IMR-90 (cell line): ENCODE data around the gene NMT1. TPM values are rescaled to one million over a fixed set of nuclear protein-coding genes. Genes with fewer than 3 reads are reported as not detected.

Source experiments
- ATAC-seq: fragments of 200-7000 bp; cut with Tn5 transposase; 2 replicates; pipeline ENCODE4 v1.9.1; 2020; ENCODE audit warnings: low read depth, mild to moderate bottlenecking, moderate library complexity
- BruUV-seq: library from RNA; stranded (reverse); fragments of 400-500 nt; replicated peaks from 2 replicates; lab custom pipeline; 2021; lab: Mats Ljungman, UMichigan
- CTCF ChIA-PET: fragments of 300-600 bp; formaldehyde crosslinking; extraction: SDS; loops from one replicate; lab custom pipeline; 2021; ENCODE audit warnings: antibody characterized with exemption; lab: Yijun Ruan, JAX
- POLR2A ChIA-PET: fragments of 300-600 bp; sonication (Branson Sonifier 250); formaldehyde crosslinking; loops from one replicate; lab custom pipeline; 2022; ENCODE audit warnings: antibody characterized with exemption; ENCODE audit not compliant: unreplicated experiment; lab: Charles Lee
- DNase-seq: peaks from one replicate; pipeline ENCODE4 v3.0.0; 2013
- H2AFZ ChIP-seq: replicated peaks from 2 replicates; pipeline ENCODE3; 2013; ENCODE audit warnings: low read length, mild to moderate bottlenecking; ENCODE audit not compliant: poor library complexity
- H2AK5ac ChIP-seq: 2 replicates; pipeline ENCODE4 v1.6.1; 2013; ENCODE audit warnings: low read depth, low read length, inconsistent platforms
- H2AK9ac ChIP-seq: replicated peaks from 2 replicates; pipeline ENCODE3; 2013; ENCODE audit warnings: mild to moderate bottlenecking, low read depth, low read length, moderate library complexity; ENCODE audit not compliant: poor library complexity
- H2BK120ac ChIP-seq: 2 replicates; pipeline ENCODE4 v1.6.1; 2013; ENCODE audit warnings: low read depth, low read length, inconsistent platforms
- H2BK15ac ChIP-seq: 3 replicates; pipeline ENCODE4 v1.6.1; 2013; ENCODE audit warnings: low read depth, low read length, inconsistent platforms
- H2BK20ac ChIP-seq: 2 replicates; pipeline ENCODE4 v1.6.1; 2013; ENCODE audit warnings: low read depth, mild to moderate bottlenecking, inconsistent platforms, low read length, moderate library complexity
- H2BK5ac ChIP-seq: 2 replicates; pipeline ENCODE4 v1.6.1; 2013; ENCODE audit warnings: mild to moderate bottlenecking, low read depth, low read length, inconsistent platforms; ENCODE audit not compliant: poor library complexity, severe bottlenecking
- H3K14ac ChIP-seq: replicated peaks from 2 replicates; pipeline ENCODE4 v1.6.1; 2013; ENCODE audit warnings: low read depth, low read length, inconsistent platforms
- H3K18ac ChIP-seq: 2 replicates; pipeline ENCODE4 v1.6.1; 2013; ENCODE audit warnings: low read depth, low read length, control low read depth
- H3K23ac ChIP-seq: 2 replicates; pipeline ENCODE4 v1.6.1; 2013; ENCODE audit warnings: low read depth, low read length, inconsistent platforms
- H3K27ac ChIP-seq: 2 replicates; pipeline ENCODE4 v1.5.1; 2013; ENCODE audit warnings: mild to moderate bottlenecking, control low read depth, low read length; ENCODE audit not compliant: insufficient read depth
- H3K27me3 ChIP-seq: 2 replicates; pipeline ENCODE4 v1.6.1; 2013; ENCODE audit warnings: low read length; ENCODE audit not compliant: control insufficient read depth, insufficient read depth
- H3K36me3 ChIP-seq: 2 replicates; pipeline ENCODE4 v1.6.1; 2013; ENCODE audit warnings: low read length, mixed read lengths; ENCODE audit not compliant: control insufficient read depth, insufficient read depth
- H3K4ac ChIP-seq: 2 replicates; pipeline ENCODE4 v1.6.1; 2013; ENCODE audit warnings: low read depth, low read length, inconsistent platforms
- H3K4me1 ChIP-seq: 2 replicates; pipeline ENCODE4 v1.6.1; 2013; ENCODE audit warnings: low read length, mixed read lengths; ENCODE audit not compliant: control insufficient read depth, insufficient read depth
- H3K4me2 ChIP-seq: 2 replicates; pipeline ENCODE4 v1.6.1; 2013; ENCODE audit warnings: low read depth, mild to moderate bottlenecking, control low read depth, low read length, moderate library complexity
- H3K4me3 ChIP-seq: 2 replicates; pipeline ENCODE4 v1.5.1; 2013; ENCODE audit warnings: low read depth, mild to moderate bottlenecking, control low read depth, low read length, moderate library complexity; ENCODE audit not compliant: insufficient read depth
- H3K56ac ChIP-seq: 2 replicates; pipeline ENCODE4 v1.6.1; 2013; ENCODE audit warnings: low read length, inconsistent platforms; ENCODE audit not compliant: insufficient read depth; ENCODE audit errors: extremely low read depth
- H3K79me1 ChIP-seq, 2 experiments: 2 replicates each; pipeline ENCODE4 v1.6.1; 2013; ENCODE audit warnings: low read length in 2 of 2, inconsistent platforms in 1 of 2, low read depth in 1 of 2
- H3K9ac ChIP-seq: 2 replicates; pipeline ENCODE4 v1.6.1; 2013; ENCODE audit warnings: low read depth, low read length, control low read depth
- H3K9me1 ChIP-seq: 2 replicates; pipeline ENCODE4 v1.6.1; 2013; ENCODE audit warnings: low read length, inconsistent platforms; ENCODE audit not compliant: insufficient read depth
- H3K9me3 ChIP-seq: 2 replicates; pipeline ENCODE4 v1.6.1; 2013; ENCODE audit warnings: low read length; ENCODE audit not compliant: control insufficient read depth, insufficient read depth
- H4K20me1 ChIP-seq: 2 replicates; pipeline ENCODE4 v1.6.1; 2013; ENCODE audit warnings: low read length, inconsistent platforms; ENCODE audit not compliant: insufficient read depth
- H4K5ac ChIP-seq: 2 replicates; pipeline ENCODE4 v1.6.1; 2013; ENCODE audit warnings: mild to moderate bottlenecking, low read depth, low read length, control low read depth
- H4K8ac ChIP-seq, 2 experiments: 2 replicates each; pipeline ENCODE4 v1.6.1; 2013; ENCODE audit warnings: low read depth in 2 of 2, low read length in 2 of 2, control low read depth in 1 of 2, inconsistent platforms in 1 of 2
- H4K91ac ChIP-seq: 2 replicates; pipeline ENCODE4 v1.6.1; 2013; ENCODE audit warnings: low read depth, low read length, inconsistent platforms; ENCODE audit not compliant: insufficient read depth
- BHLHE40 ChIP-seq: fragments of 150-350 bp; IDR thresholded peaks from 2 replicates; pipeline ENCODE4 v1.6.1; 2016; ENCODE audit warnings: mild to moderate bottlenecking, low read depth, low read length
- CEBPB ChIP-seq: IDR thresholded peaks from 2 replicates; pipeline ENCODE4 v1.6.1; 2012; ENCODE audit warnings: low read depth, low read length, improper control_type of control experiment
- CTCF ChIP-seq: conservative IDR thresholded peaks from 2 replicates; pipeline ENCODE4 v1.5.1; 2012; ENCODE audit warnings: mild to moderate bottlenecking, low read depth, low read length, improper control_type of control experiment
- ELK1 ChIP-seq: fragments of 150-350 bp; IDR thresholded peaks from 2 replicates; pipeline ENCODE4 v1.6.1; 2016; ENCODE audit warnings: low read depth, mild to moderate bottlenecking, low read length, moderate library complexity, borderline replicate concordance
- FOS ChIP-seq: fragments of 150-350 bp; IDR thresholded peaks from 2 replicates; pipeline ENCODE4 v1.6.1; 2016; ENCODE audit warnings: low read depth, low read length
- MAFK ChIP-seq: IDR thresholded peaks from 2 replicates; pipeline ENCODE4 v1.6.1; 2012; ENCODE audit warnings: low read depth, low read length, improper control_type of control experiment
- MAZ ChIP-seq: IDR thresholded peaks from 2 replicates; pipeline ENCODE4 v1.6.1; 2012; ENCODE audit warnings: low read depth, mild to moderate bottlenecking, low read length, improper control_type of control experiment, moderate library complexity, borderline replicate concordance
- MXI1 ChIP-seq: IDR thresholded peaks from 2 replicates; pipeline ENCODE4 v1.6.1; 2012; ENCODE audit warnings: low read depth, mild to moderate bottlenecking, low read length, moderate library complexity, borderline replicate concordance
- NFE2L2 ChIP-seq: fragments of 150-350 bp; IDR thresholded peaks from 2 replicates; pipeline ENCODE4 v1.6.1; 2016; ENCODE audit warnings: low read depth, mild to moderate bottlenecking, low read length
- POLR2A ChIP-seq: IDR thresholded peaks from 2 replicates; pipeline ENCODE4 v1.6.1; 2012; ENCODE audit warnings: mild to moderate bottlenecking, low read depth, low read length
- RAD21 ChIP-seq: IDR thresholded peaks from 2 replicates; pipeline ENCODE4 v1.6.1; 2012; ENCODE audit warnings: low read length, improper control_type of control experiment
- RCOR1 ChIP-seq: IDR thresholded peaks from 2 replicates; pipeline ENCODE4 v1.6.1; 2012; ENCODE audit warnings: mild to moderate bottlenecking, low read length, improper control_type of control experiment; ENCODE audit not compliant: insufficient replicate concordance
- RFX5 ChIP-seq: IDR thresholded peaks from 2 replicates; pipeline ENCODE4 v1.8.0; 2012; ENCODE audit warnings: low read depth, mild to moderate bottlenecking, low read length, moderate library complexity
- SMC3 ChIP-seq: fragments of 150-350 bp; IDR thresholded peaks from 2 replicates; pipeline ENCODE4 v1.6.1; 2016; ENCODE audit warnings: low read depth, mild to moderate bottlenecking, antibody characterized with exemption, low read length, moderate library complexity
- WGBS, 2 experiments: methylation state at CpG; one replicate each; pipeline versions ENCODE4 v1.1.5 to v1.1.7; 2013; ENCODE audit warnings: missing lambda C conversion rate in 2 of 2; ENCODE audit not compliant: insufficient read length in 1 of 2; ENCODE audit errors: extremely low coverage in 2 of 2; 5-methylcytosine and 5-hydroxymethylcytosine counted together
- dilution Hi-C: fragments of 300-500 bp; cut with HindIII; formaldehyde crosslinking; loops from one replicate; pipeline ENCODE4 v1.14.3; 2018; ENCODE audit warnings: low sequenced_read_pairs; ENCODE audit not compliant: unreplicated experiment
- in situ Hi-C: fragments of 300-500 bp; cut with MboI; formaldehyde crosslinking; loops from 3 replicates; pipeline ENCODE4 v1.14.3; 2019; ENCODE audit warnings: low sequenced_read_pairs, inconsistent platforms, mixed read lengths
- intact Hi-C: fragments of 100-400 bp; cut with micrococcal nuclease; formaldehyde crosslinking; loops from 2 replicates; pipeline ENCODE4 v1.10.0; 2022
- polyA plus RNA-seq, 3 experiments: library from polyadenylated mRNA; depleted of rRNA; stranded (reverse); fragments of >200 nt; gene quantifications; 2 replicates each; pipeline ENCODE4 v1.2.3, GENCODE V29; 2012; ENCODE audit warnings: low replicate concordance in 1 of 3
- total RNA-seq: library from RNA; depleted of rRNA; stranded (reverse); fragments of >200 nt; gene quantifications from 2 replicates; pipeline ENCODE4 v1.2.3, GENCODE V29; 2012
- TF ChIP-seq, protein P1 (sequence below): fragments of 150-350 bp; IDR thresholded peaks from 2 replicates; pipeline ENCODE4 v1.6.1; 2017; ENCODE audit warnings: mild to moderate bottlenecking, antibody characterized with exemption, low read length, low read depth

Gene NMT1
- total and polyA plus RNA-seq, 2 of the 4 experiments (the other 2 are of a cell fraction), result 38.0 to 60.6 TPM

DNA sequence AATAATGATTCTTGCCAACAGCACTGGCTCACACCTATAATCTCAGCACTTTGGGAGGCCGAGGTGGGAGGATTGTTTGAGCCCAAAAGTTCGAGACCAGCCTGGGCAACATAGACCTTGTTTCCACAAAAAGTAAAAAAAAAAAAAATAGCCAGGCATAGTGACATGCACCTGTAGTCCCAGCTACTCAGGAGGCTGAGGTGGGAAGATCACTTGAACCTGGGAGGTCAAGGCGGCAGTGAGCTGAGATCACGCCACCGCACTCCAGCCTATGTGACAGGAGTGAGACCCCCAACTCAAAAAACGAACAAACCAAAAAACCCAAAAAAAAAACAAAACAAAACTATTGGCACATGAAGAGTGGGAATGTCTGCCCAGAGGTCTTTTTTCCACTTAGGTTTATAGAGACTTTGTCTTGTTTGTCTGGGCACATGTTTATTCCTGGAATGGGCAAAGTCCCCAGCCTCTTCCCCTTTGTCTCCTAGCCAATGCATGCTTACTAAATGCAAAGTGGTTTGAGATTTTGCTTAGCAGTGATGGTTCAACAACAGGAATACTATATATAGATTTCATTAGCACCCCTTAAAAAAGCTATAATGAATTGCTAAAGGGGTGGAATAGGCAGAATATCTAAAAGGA, 25.9 kb downstream of the NMT1 start:
- Histone ChIP-seq H3K9me3 (no peaks in the 10 kb centered on the region), H3K56ac (no peak overlapping the region), H2BK5ac (peak overlapping the region; percentile 63), H3K27ac (peak overlapping the region; percentile 85; the same call in 1 of the 2 replicates), H3K9ac (no peak overlapping the region), H3K36me3 (peaks cover 53% of the 10 kb centered on the region), H2AK9ac (no peak overlapping the region), H4K5ac (no peak overlapping the region), H2AFZ (no peak overlapping the region), H3K4me2 (no peak overlapping the region), H2BK120ac (no peak overlapping the region), H3K23ac (peak overlapping the region; percentile 66; the same call in 1 of the 2 replicates), H4K20me1 (peaks cover 5% of the 10 kb centered on the region), H3K4ac (peak overlapping the region; percentile 80; the same call in 1 of the 2 replicates), H3K27me3 (no peaks in the 10 kb centered on the region), H3K79me1 (peaks cover 15 to 65% of the 10 kb centered on the region in 2 experiments), H2BK20ac (no peak overlapping the region), H3K18ac (no peak overlapping the region), H3K4me1 (peaks cover 23% of the 10 kb centered on the region), H3K14ac (peak overlapping the region; percentile 63; the same call in 1 of the 2 replicates), H3K9me1 (peaks cover 24% of the 10 kb centered on the region), H2BK15ac (peak overlapping the region; percentile 31; the same call in 1 of the 3 replicates), H4K91ac (no peak overlapping the region), H4K8ac (peak overlapping the region in 1 of 2 experiments; percentile 27; a peak in 1 of 4 replicates), H2AK5ac (no peak overlapping the region), H3K4me3 (no peak overlapping the region)
- no peak for DNase-seq
- no TSS peak for BruUV-seq
- TF ChIP-seq RAD21, result no peak
- no peak for TF ChIP-seq CEBPB
- TF ChIP-seq, protein P1, sequence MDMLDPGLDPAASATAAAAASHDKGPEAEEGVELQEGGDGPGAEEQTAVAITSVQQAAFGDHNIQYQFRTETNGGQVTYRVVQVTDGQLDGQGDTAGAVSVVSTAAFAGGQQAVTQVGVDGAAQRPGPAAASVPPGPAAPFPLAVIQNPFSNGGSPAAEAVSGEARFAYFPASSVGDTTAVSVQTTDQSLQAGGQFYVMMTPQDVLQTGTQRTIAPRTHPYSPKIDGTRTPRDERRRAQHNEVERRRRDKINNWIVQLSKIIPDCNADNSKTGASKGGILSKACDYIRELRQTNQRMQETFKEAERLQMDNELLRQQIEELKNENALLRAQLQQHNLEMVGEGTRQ, result no peak
- no peak for TF ChIP-seq MAZ
- no peak for TF ChIP-seq CTCF
- TF ChIP-seq FOS, result no peak
- TF ChIP-seq POLR2A, result no peak
- TF ChIP-seq RFX5, result no peak
- no peak for TF ChIP-seq MAFK
- no peak for TF ChIP-seq RCOR1
- no peak for TF ChIP-seq ELK1
- TF ChIP-seq MXI1, result no peak
- no peak for TF ChIP-seq SMC3
- TF ChIP-seq BHLHE40, result no peak
- TF ChIP-seq NFE2L2, result no peak
- POLR2A ChIA-PET, result interaction anchor here (0.7 to 0.8 kb wide), 2 partner anchors 25 to 26 kb away, joined by 3 to 4 read pairs; partner anchors contain the start of gene NMT1
- dilution Hi-C loops (no loop called here), in situ Hi-C loops (no loop called here), intact Hi-C loops (no loop called here)
- no peak for ATAC-seq
- no CpG with 5 or more reads among the region's 6 CpGs for WGBS, 2 experiments
- CTCF ChIA-PET, result interaction anchor here (0.7 to 1.1 kb wide), 2 partner anchors 9 to 12 kb away, joined by 3 read pairs; no protein-coding TSS in a partner anchor
